Uterine smooth muscle cell (primary cell): ENCODE results near the gene PPIC. TPM values are rescaled to one million over a fixed set of nuclear protein-coding genes. Genes with fewer than 3 reads are reported as not detected.

ENCODE experiments used
- total RNA-seq: library from RNA; depleted of rRNA; stranded (reverse); fragments of >200 nt; gene quantifications from 2 replicates; pipeline ENCODE4 v1.2.3, GENCODE V29; 2014

Gene PPIC
- total RNA-seq: 20.9 and 66.4 TPM in 2 replicates

GRCh38 chr5:123036391-123037103 lies at the start of gene PPIC:
Gene PPIC, minus strand, starts transcription at chr5:123036725. Its CDS starts 100 bp downstream, at chr5:123036625.

Other genes starting within 250 kb of the PPIC start
- gene SNX24, start 191.1 kb downstream of the PPIC start, total RNA-seq: 21.0 and 32.9 TPM in 2 replicates
- gene PRDM6, start 52.5 kb upstream of the PPIC start, total RNA-seq: under 0.01 TPM in 2 replicates